ENCODE data around the gene CLEC20A. TPM values are rescaled to one million over a fixed set of nuclear protein-coding genes. Genes with fewer than 3 reads are reported as not detected.

CLEC20A gene
- total and polyA plus RNA-seq, 2 experiments from 2014 or later = not detected

GRCh38 chr1:178540204-178540603, 43.4 kb upstream of the CLEC20A start:
- Histone ChIP-seq H3K4me2 (no peak overlapping the region), H3F3A (replicated peaks; ENCODE audit: low read depth) (no peaks in the 10 kb centered on the region), H3K79me2 (replicated peaks; ENCODE audit: insufficient read depth) (peaks cover 7% of the 10 kb centered on the region), H3K4me1 (ENCODE audit: insufficient read depth) (0 out of 2 replicates have a peak, but pooled peaks cover 6% of the 10 kb centered on the region), H3K4me3 (no peak overlapping the region), H2AFZ (no peak overlapping the region), H3K36me3 (ENCODE audit: insufficient read depth) (no peaks in the 10 kb centered on the region), H3K27me3 (ENCODE audit: insufficient read depth) (no peaks in the 10 kb centered on the region), H4K20me1 (replicated peaks; ENCODE audit: insufficient read depth) (no peaks in the 10 kb centered on the region), H3K9me2 (ENCODE audit: insufficient read depth) (no peaks in the 10 kb centered on the region), H3K27ac (ENCODE audit: low read depth) (no peak overlapping the region)
- Mint-ChIP-seq H3K27me3 (ENCODE audit: insufficient read depth, low read depth, poor library complexity) (peaks cover 13% of the 10 kb centered on the region), H3K4me1 (peaks cover 10% of the 10 kb centered on the region), H3K9me3 (no peaks in the 10 kb centered on the region), H3K27ac (no peak overlapping the region), H3K4me3 (no peak overlapping the region), H3K36me3 (ENCODE audit: low read depth) (no peaks in the 10 kb centered on the region; the same call in 2 of the 3 replicates)
- TF ChIP-seq POLR2AphosphoS5 (IDR thresholded peaks at IDR 0.05; ENCODE audit: low read depth) (no peak), ZNF462 (CRISPR knock-in tag; IDR thresholded peaks at IDR 0.05) (no peak), EZH2phosphoT487 (IDR thresholded peaks at IDR 0.05; ENCODE audit: unreplicated experiment) (no peak), ETS1 (IDR thresholded peaks at IDR 0.05) (no peak), STAT1 (IDR thresholded peaks at IDR 0.05; ENCODE audit: unreplicated experiment) (no peak), ZNF331 (CRISPR knock-in tag; IDR thresholded peaks at IDR 0.05; ENCODE audit: low read depth) (no peak), CREB1 (CRISPR knock-in tag; IDR thresholded peaks at IDR 0.05; ENCODE audit: low read depth) (no peak), ZNF114 (CRISPR knock-in tag; IDR thresholded peaks at IDR 0.05) (no peak)
- DNase-seq (ENCODE audit: low spot score) (no peak), ATAC-seq (no peak)

Data from GM23338 (cell line).